Spleen (tissue), 11 donors: ENCODE measurements around the gene SHC3. TPM values are rescaled to one million over a fixed set of nuclear protein-coding genes. Genes with fewer than 3 reads are reported as not detected.
A peak's percentile ranks its signal among the peaks of the same experiment; 100 is the strongest.

ENCODE experiments used
- DNase-seq: peaks from one replicate; pipeline ENCODE4 v3.0.0-alpha.2; 2020
- H3K27ac ChIP-seq, 8 donors: fragments of 200-600 bp; sonication (generic) in 7 of 8; 1 replicate in 4 of 8; 2 replicates in 4 of 8; pipeline versions ENCODE4 v1.5.0 to v1.8.0; 2016 to 2021; ENCODE audit warnings: inconsistent platforms in 4 of 8, mild to moderate bottlenecking in 4 of 8, moderate library complexity in 1 of 8
- H3K27me3 ChIP-seq, 7 donors: fragments of 200-600 bp; sonication (generic) in 6 of 7; replicated peaks in 1 of 7; 1 replicate in 4 of 7; 2 replicates in 3 of 7; pipeline versions ENCODE4 v1.5.0 to v1.8.0; 2016 to 2021; ENCODE audit warnings: inconsistent platforms in 3 of 7, mild to moderate bottlenecking in 1 of 7
- H3K36me3 ChIP-seq, 6 donors: fragments of 200-600 bp; sonication (generic) in 5 of 6; 1 replicate in 4 of 6; 2 replicates in 2 of 6; pipeline versions ENCODE4 v1.5.0 to v1.8.0; 2016 to 2021; ENCODE audit warnings: inconsistent platforms in 2 of 6
- H3K4me1 ChIP-seq, 6 donors: fragments of 200-600 bp; sonication (generic) in 5 of 6; 1 replicate in 3 of 6; 2 replicates in 3 of 6; pipeline versions ENCODE4 v1.5.0 to v1.8.0; 2016 to 2021; ENCODE audit warnings: inconsistent platforms in 3 of 6
- H3K4me3 ChIP-seq, 8 donors: fragments of 200-600 bp; sonication (generic) in 7 of 8; 1 replicate in 4 of 8; 2 replicates in 4 of 8; pipeline versions ENCODE4 v1.5.0 to v1.8.0; 2016 to 2021; ENCODE audit warnings: inconsistent platforms in 4 of 8, mild to moderate bottlenecking in 4 of 8, moderate library complexity in 2 of 8
- H3K9me3 ChIP-seq, 8 donors: fragments of 200-600 bp; sonication (generic) in 7 of 8; 1 replicate in 4 of 8; 2 replicates in 4 of 8; pipeline versions ENCODE4 v1.5.0 to v1.8.0; 2016 to 2021; ENCODE audit warnings: inconsistent platforms in 4 of 8
- CTCF ChIP-seq, 11 experiments: fragments of 200-600 bp in 7 of 11; fragments of 450-650 bp in 4 of 11; sonication (generic) in 4 of 11; IDR thresholded peaks in 8 of 11; conservative IDR thresholded peaks in 3 of 11; 1 replicate in 7 of 11; 2 replicates in 4 of 11; pipeline versions ENCODE4 v1.4.0 to v1.8.0; 2016 to 2021; ENCODE audit warnings: antibody characterized with exemption in 11 of 11, inconsistent platforms in 4 of 11, mild to moderate bottlenecking in 1 of 11
- POLR2A ChIP-seq, 3 donors: fragments of 450-650 bp; IDR thresholded peaks; one replicate each; pipeline ENCODE4 v1.5.1; 2017; ENCODE audit warnings: antibody characterized with exemption in 3 of 3, mild to moderate bottlenecking in 1 of 3
- POLR2AphosphoS5 ChIP-seq, 3 donors: sonication (generic); formaldehyde crosslinking; IDR thresholded peaks; one replicate each; pipeline ENCODE4 v1.5.1; 2017; ENCODE audit warnings: antibody characterized with exemption in 3 of 3
- WGBS, 5 donors: extraction: QIAGEN DNeasy Blood & Tissue Kit in 3 of 5; methylation state at CpG; one replicate each; pipeline versions ENCODE4 v1.1.5 to v1.1.7; 2013 to 2018; 5-methylcytosine and 5-hydroxymethylcytosine counted together
- intact Hi-C: fragments of 100-400 bp; cut with DNase I; formaldehyde crosslinking; loops from one replicate; pipeline ENCODE4 v1.15.0; 2023; ENCODE audit warnings: low total_unique reads
- polyA plus RNA-seq, 3 donors: library from polyadenylated mRNA; stranded (reverse); fragments of 200-250 nt; gene quantifications; one replicate each; pipeline ENCODE4 v1.2.1, GENCODE V29; 2013
- total RNA-seq, 7 donors: library from RNA; depleted of rRNA in 3 of 7; stranded (reverse); fragments of >200 nt in 3 of 7; fragmentation: NEBNext Ultra II Directional in 4 of 7; extraction: Animal tissue kit (Norgen Biotek cat#: 25700) in 4 of 7; gene quantifications; one replicate each; pipeline versions ENCODE4 v1.1.0 to v1.2.1, GENCODE V29; 2016 to 2021
- donor health status: healthy with polysubstance abuse.
- donor health status: DM: no; HTN: no; CAD: no; lungs with moderate emphysema.
- donor health status: DM: no; HTN: no; CAD: no.
- donor health status: Bipolar disorder and iron deficiency.
- donor health status: healthy.
- donor health status: DM: no; HTN: no; CAD: no.
- donor health status: DM: yes; HTN: yes; CAD: no.

Gene SHC3
- total and polyA plus RNA-seq, 10 donors = 0.03 to 0.70 (median 0.07) TPM; not detected in 1

- intact Hi-C loops = loop anchor here (5.0 to 10.0 kb wide), 2 partner anchors 277 to 410 kb away; no protein-coding TSS in a partner anchor
- Histone ChIP-seq H3K27me3 (peaks cover 0 to 13% (median 0%) of the 10 kb centered on the region in 7 donors), H3K4me3 (no peak overlapping the region), H3K9me3 (no peaks in the 10 kb centered on the region), H3K4me1 (peaks cover 5 to 41% (median 32%) of the 10 kb centered on the region in 6 donors), H3K27ac (no peak overlapping the region), H3K36me3 (peaks cover 0 to 47% (median 3%) of the 10 kb centered on the region in 6 donors)
- 90 to 93% (median 91%) methylated on average over 27 of the region's 27 CpGs for WGBS, 5 donors
- TF ChIP-seq POLR2A (IDR thresholded peaks at IDR 0.05) (no peak), CTCF (IDR thresholded peaks at IDR 0.05 in 8 of 11, conservative IDR thresholded peaks at IDR 0.05 in 3 of 11) (no peak), POLR2AphosphoS5 (IDR thresholded peaks at IDR 0.05) (no peak)
- DNase-seq = no peak
These were observed 176.6 kb downstream of the SHC3 start for GRCh38 chr9:89001917-89002540.

- peak overlapping the region in 1 of 8 donors; percentile 2 for H3K4me3 ChIP-seq
- peak; percentile 91 for DNase-seq
- 34 to 41% (median 36%) methylated on average over 51 to 52 of the region's 52 CpGs for WGBS, 5 donors
- peaks cover 5 to 46% (median 32%) of the 10 kb centered on the region in 6 donors for H3K4me1 ChIP-seq
- H3K27me3 ChIP-seq = peaks cover 0 to 13% (median 0%) of the 10 kb centered on the region in 7 donors
- peak overlapping the region in 2 of 8 donors; percentile 29 to 46 for H3K27ac ChIP-seq
- TF ChIP-seq CTCF (IDR thresholded peaks at IDR 0.05 in 8 of 11, conservative IDR thresholded peaks at IDR 0.05 in 3 of 11) = peak; percentile 66 to 85 (median 74)
- TF ChIP-seq POLR2A (IDR thresholded peaks at IDR 0.05) = no peak
- peak; percentile 6 to 50 (median 44) for TF ChIP-seq POLR2AphosphoS5 (IDR thresholded peaks at IDR 0.05)
- intact Hi-C loops = loop anchor here (5.0 to 10.0 kb wide), 2 partner anchors 276 to 409 kb away; no protein-coding TSS in a partner anchor
- no peaks in the 10 kb centered on the region for H3K9me3 ChIP-seq
- H3K36me3 ChIP-seq = peaks cover 0 to 53% (median 3%) of the 10 kb centered on the region in 6 donors
These were observed 177.4 kb downstream of the SHC3 start for GRCh38 chr9:89000973-89001916.

GRCh38 chr9:89000371-89000781 lies 178.2 kb downstream of the SHC3 start:
- intact Hi-C loops = loop anchor here (5.0 to 10.0 kb wide), 2 partner anchors 276 to 408 kb away; no protein-coding TSS in a partner anchor
- Histone ChIP-seq H3K36me3 (peaks cover 0 to 58% (median 3%) of the 10 kb centered on the region in 6 donors), H3K27ac (peak overlapping the region in 4 of 8 donors; percentile 5 to 49 (median 38)), H3K9me3 (no peaks in the 10 kb centered on the region), H3K4me1 (peaks cover 5 to 53% (median 33%) of the 10 kb centered on the region in 6 donors), H3K27me3 (peaks cover 0 to 17% (median 0%) of the 10 kb centered on the region in 7 donors), H3K4me3 (no peak overlapping the region)
- no peak for DNase-seq
- 75 to 94% (median 84%) methylated on average over 9 of the region's 9 CpGs for WGBS, 5 donors
- no peak for TF ChIP-seq POLR2AphosphoS5 (IDR thresholded peaks at IDR 0.05)

- H3K27ac ChIP-seq = peak overlapping the region in 7 of 8 donors; percentile 39 to 65 (median 55)
- H3K27me3 ChIP-seq = peaks cover 0 to 24% (median 0%) of the 10 kb centered on the region in 7 donors
- H3K4me3 ChIP-seq = no peak overlapping the region
- intact Hi-C loops = no loop called here
- H3K4me1 ChIP-seq = peaks cover 5 to 67% (median 39%) of the 10 kb centered on the region in 6 donors
- peak; percentile 79 to 84 (median 83) for TF ChIP-seq POLR2AphosphoS5 (IDR thresholded peaks at IDR 0.05)
- TF ChIP-seq POLR2A (IDR thresholded peaks at IDR 0.05) = no peak
- TF ChIP-seq CTCF (IDR thresholded peaks at IDR 0.05 in 8 of 11, conservative IDR thresholded peaks at IDR 0.05 in 3 of 11) = no peak
- 27 to 72% (median 58%) methylated on average over 9 of the region's 9 CpGs for WGBS, 5 donors
- peak; percentile 83 for DNase-seq
- H3K36me3 ChIP-seq = peaks cover 0 to 45% (median 3%) of the 10 kb centered on the region in 6 donors
- H3K9me3 ChIP-seq = no peaks in the 10 kb centered on the region
These were observed 179.7 kb downstream of the SHC3 start for GRCh38 chr9:88998911-88999310.
